GM20000 (cell line): ENCODE data around the gene AGAP1.

Experiments
- DNase-seq: peaks from one replicate; pipeline ENCODE4 v3.0.0; 2012; ENCODE audit warnings: low spot score
- TF ChIP-seq, protein P1 (sequence below): IDR thresholded peaks from 2 replicates; pipeline ENCODE4 v1.5.1; 2012; ENCODE audit warnings: mild to moderate bottlenecking, control low read depth; ENCODE audit errors: extremely low read depth, missing control alignments

AGAP1 gene

DNA sequence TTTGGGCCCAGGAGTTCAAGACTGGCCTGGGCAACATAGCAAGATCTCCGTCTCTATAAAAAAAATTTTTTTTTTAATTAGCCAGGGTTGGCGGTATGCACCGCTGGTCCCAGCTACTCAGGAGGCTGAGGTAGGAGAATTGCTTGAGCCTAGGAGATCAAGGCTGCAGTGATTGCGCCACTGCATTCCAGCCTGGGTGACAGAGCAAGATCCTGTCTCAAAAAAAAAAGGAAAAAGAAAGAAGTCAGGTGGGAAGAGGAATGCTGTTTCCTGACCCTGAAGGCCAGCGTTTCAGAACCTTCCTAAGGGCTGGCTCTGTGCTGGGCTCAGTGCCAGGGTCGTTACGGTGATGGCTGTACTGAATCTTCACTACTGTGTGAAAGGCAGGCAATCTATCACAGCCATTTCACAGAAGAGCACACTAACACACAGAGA is 35.0 kb upstream of the AGAP1 start:
- no peak for DNase-seq
- TF ChIP-seq, protein P1, sequence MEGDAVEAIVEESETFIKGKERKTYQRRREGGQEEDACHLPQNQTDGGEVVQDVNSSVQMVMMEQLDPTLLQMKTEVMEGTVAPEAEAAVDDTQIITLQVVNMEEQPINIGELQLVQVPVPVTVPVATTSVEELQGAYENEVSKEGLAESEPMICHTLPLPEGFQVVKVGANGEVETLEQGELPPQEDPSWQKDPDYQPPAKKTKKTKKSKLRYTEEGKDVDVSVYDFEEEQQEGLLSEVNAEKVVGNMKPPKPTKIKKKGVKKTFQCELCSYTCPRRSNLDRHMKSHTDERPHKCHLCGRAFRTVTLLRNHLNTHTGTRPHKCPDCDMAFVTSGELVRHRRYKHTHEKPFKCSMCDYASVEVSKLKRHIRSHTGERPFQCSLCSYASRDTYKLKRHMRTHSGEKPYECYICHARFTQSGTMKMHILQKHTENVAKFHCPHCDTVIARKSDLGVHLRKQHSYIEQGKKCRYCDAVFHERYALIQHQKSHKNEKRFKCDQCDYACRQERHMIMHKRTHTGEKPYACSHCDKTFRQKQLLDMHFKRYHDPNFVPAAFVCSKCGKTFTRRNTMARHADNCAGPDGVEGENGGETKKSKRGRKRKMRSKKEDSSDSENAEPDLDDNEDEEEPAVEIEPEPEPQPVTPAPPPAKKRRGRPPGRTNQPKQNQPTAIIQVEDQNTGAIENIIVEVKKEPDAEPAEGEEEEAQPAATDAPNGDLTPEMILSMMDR, result no peak

DNA sequence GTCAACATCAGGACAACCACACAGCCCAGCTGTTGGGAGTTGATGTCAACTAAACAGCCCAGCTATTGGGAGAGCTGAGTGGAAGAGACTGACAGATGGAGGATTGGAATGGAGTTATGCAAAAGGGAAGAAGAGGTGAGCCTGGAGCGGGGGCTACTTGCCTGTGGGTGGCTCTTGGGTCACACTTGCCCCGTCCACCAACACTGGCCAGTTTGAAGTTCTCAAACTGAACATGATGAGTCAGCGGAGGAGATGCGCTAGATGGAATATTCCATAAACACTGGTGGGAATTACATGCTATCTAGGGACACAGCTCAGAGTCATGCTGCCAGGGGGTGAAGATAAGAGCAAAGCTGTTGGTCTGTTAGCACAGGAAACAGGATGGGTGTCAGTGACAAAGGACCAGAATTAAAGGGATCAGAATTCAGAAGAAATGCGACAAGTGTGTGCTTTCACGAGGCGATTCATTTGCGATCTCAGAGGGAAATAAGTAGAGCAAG is 33.2 kb upstream of the AGAP1 start:
- DNase-seq, result no peak
- TF ChIP-seq, protein P1, result no peak

DNA sequence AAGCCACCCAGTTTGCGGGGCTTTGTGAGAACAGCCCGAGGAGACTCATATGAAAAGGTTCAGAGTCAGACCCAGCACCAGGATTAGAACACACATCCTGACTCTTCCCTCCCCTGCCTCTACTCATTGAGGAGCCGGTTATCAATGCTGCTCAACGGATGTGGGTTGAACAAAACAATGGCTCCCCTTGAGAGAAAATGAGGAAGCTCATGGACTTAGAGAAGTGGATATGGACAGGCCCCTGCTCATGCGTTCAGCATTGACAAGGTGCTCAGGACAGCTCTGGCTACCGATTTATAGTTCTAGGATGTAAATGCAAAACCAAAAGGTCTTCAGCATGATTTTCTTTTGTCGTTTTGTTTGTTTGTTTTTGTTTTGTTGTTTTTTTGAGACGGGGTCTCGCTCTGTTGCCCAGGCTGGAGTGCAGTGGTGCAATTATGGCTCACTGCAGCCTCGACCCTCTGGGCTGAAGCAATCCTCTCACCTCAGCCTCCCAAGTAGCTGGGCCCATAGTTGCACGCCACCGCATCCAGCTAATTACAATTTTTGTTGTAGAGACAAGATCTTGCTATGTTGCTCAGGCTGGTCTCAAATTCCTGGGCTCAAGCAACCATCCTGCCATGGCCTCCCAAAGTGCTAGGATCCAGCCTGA is 32.0 kb upstream of the AGAP1 start:
- TF ChIP-seq, protein P1, result no peak

DNA sequence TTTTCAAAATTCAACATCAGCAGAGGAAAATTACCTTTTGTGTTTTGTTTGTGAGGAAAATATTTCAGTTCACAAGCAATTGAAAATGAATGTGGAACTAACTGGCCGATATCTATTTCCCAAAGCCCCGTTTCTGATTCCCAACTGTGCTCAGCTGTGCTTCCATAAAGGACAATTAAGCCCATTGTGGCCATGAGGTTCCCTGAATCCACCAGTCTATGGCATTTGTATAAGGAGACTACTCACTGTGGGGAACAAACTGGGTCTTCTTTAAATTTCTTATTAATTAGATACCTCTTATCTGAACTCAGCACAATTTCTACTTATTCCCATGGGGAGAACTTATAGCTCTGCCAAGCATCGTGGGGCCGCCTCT is 31.4 kb upstream of the AGAP1 start:
- TF ChIP-seq, protein P1, result no peak
- DNase-seq, result no peak

More for the DNA sequence above, 32.0 kb upstream of the AGAP1 start:
- no peak for DNase-seq

DNA sequence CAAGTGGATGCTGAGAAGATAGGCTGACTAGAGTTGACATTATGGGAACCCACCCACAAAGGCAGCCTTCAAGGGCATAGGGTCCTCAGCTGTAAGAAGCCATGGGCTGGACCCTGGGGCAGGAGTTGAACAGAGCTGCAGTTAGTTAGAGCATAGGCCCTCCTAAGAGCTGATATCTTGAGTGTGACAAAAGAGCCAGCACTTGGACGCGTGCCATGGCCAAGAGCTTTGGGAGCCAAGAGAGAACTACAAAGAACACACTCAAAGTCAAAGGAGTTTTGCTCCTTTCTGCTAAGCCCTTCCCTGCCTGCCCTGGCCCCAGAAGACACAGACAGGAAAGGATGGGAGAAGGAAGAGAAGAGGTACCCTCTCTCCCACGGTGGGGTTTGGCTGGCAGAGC is 29.9 kb upstream of the AGAP1 start:
- DNase-seq, result no peak

DNA sequence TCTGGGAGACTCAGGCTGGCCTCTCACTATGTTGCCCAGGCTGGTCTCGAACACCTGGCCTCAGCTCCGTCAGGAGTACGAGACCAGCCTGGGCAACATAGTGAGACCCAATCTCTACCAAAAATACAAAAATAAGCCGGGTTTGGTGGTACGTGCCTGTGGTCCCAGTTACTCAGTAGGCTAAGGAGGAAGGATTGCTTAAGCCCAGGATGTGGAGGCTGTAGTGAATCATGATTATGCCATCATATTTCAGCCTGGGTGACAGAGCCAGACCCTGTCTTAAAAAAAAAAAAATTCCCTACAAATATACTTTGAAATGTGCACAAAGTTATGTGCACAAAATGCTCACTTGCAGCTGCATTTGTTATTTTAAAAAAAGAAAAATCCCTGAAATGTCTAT is 26.3 kb upstream of the AGAP1 start:
- TF ChIP-seq, protein P1, result no peak
- DNase-seq, result no peak

More for the DNA sequence above, 29.9 kb upstream of the AGAP1 start:
- TF ChIP-seq, protein P1, result no peak

DNA sequence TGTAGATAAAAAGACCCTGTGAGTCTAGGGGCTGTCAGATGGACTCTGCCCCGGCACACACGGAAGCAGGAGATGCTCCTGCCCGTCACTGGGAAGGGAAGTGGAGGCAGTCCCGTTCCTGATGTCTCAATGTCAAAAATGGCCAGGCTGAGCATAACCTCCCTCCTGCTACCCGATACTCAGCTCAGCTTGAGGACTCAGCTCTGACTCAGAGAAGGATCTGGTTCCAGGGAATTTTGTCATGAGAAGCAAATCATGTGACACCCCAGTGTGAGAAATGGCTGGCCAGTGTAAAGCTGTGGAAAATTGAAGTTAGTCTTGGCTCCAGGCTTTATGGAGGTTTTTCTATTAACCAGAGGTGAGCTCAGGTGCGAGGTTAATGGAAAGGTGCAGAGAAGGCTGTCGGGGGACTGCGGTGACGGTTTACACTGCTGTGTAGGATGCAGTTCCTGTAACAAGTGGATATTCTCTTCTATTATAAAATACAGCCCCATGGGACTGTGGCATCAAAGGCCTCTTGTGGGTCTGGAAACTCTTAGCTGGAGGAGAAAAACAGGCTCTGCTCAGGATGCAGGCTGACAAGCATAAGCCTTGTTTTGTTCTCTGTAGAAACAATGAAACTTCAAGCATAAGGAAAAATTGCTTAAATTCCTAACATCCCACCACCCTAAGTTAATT is 24.7 kb upstream of the AGAP1 start:
- TF ChIP-seq, protein P1, result no peak
- DNase-seq, result no peak
